ENCODE data around the gene KYNU.
"Not testable (repeated sequence)": the region's sequence is repeated elsewhere in the genome, so short reads cannot be mapped to it uniquely, and the experiment has no call there.

KYNU gene

GRCh38 chr2:142878031-142878678 is 691 bp downstream of the KYNU start:
- H3K4me3 ChIP-seq (ENCODE audit: low read depth, low read length): peak overlapping the region; percentile 51
- TF ChIP-seq CTCF (IDR thresholded peaks at IDR 0.05; ENCODE audit: low read depth, low read length): no peak

- TF ChIP-seq CTCF (IDR thresholded peaks at IDR 0.05; ENCODE audit: low read depth, low read length): no peak
- no peak overlapping the region; the same call in 1 of the 2 replicates for H3K4me3 ChIP-seq (ENCODE audit: low read depth, low read length)
Measured at GRCh38 chr2:142879151-142879550, 1.7 kb downstream of the KYNU start.

GRCh38 chr2:142880279-142880678 is 2.8 kb downstream of the KYNU start:
- H3K4me3 ChIP-seq (ENCODE audit: low read depth, low read length): no peak overlapping the region
- TF ChIP-seq CTCF (IDR thresholded peaks at IDR 0.05; ENCODE audit: low read depth, low read length): no peak

GRCh38 chr2:142881619-142882018 is 4.2 kb downstream of the KYNU start:
- H3K4me3 ChIP-seq (ENCODE audit: low read depth, low read length): no peak overlapping the region
- TF ChIP-seq CTCF (IDR thresholded peaks at IDR 0.05; ENCODE audit: low read depth, low read length): no peak

GRCh38 chr2:142882500-142882899 is 5.0 kb downstream of the KYNU start:
- H3K4me3 ChIP-seq (ENCODE audit: low read depth, low read length): not testable (repeated sequence)

GRCh38 chr2:142883526-142883925 is 6.1 kb downstream of the KYNU start:
- no peak for TF ChIP-seq CTCF (IDR thresholded peaks at IDR 0.05; ENCODE audit: low read depth, low read length)
- H3K4me3 ChIP-seq (ENCODE audit: low read depth, low read length): no peak overlapping the region

GRCh38 chr2:142885543-142885942 is 8.1 kb downstream of the KYNU start:
- no peak overlapping the region for H3K4me3 ChIP-seq (ENCODE audit: low read depth, low read length)
- TF ChIP-seq CTCF (IDR thresholded peaks at IDR 0.05; ENCODE audit: low read depth, low read length): no peak

GRCh38 chr2:142892715-142893114 is 15.3 kb downstream of the KYNU start:
- no peak overlapping the region for H3K4me3 ChIP-seq (ENCODE audit: low read depth, low read length)
- no peak for TF ChIP-seq CTCF (IDR thresholded peaks at IDR 0.05; ENCODE audit: low read depth, low read length)
